K562 (cell line): Measurements from ENCODE around the gene F12. TPM values are rescaled to one million over a fixed set of nuclear protein-coding genes. Genes with fewer than 3 reads are reported as not detected.

Source experiments
- ASH1L ChIP-seq: fragments of 450-650 bp; IDR thresholded peaks from 2 replicates; pipeline ENCODE4 v1.6.1; 2018; ENCODE audit warnings: borderline replicate concordance, mild to moderate bottlenecking, low read depth; ENCODE audit not compliant: partially characterized antibody
- ATF6 ChIP-seq: sonication (generic); formaldehyde crosslinking; IDR thresholded peaks from 2 replicates; pipeline ENCODE4 v1.4.0; 2020; ENCODE audit warnings: mild to moderate bottlenecking, missing genetic modification reagents
- CAMTA2 ChIP-seq: fragments of 250-450 bp; sonication (Bioruptor Pico); conservative IDR thresholded peaks from 2 replicates; pipeline ENCODE4 v1.5.1; 2022
- E2F3 ChIP-seq: fragments of 250-450 bp; sonication (Bioruptor Pico); IDR thresholded peaks from 2 replicates; pipeline ENCODE4 v1.4.0; 2020; ENCODE audit warnings: mild to moderate bottlenecking
- FOXM1 ChIP-seq, 2 experiments: fragments of 450-650 bp in 1 of 2; sonication (generic) in 1 of 2; formaldehyde crosslinking in 1 of 2; IDR thresholded peaks; 2 replicates each; pipeline versions ENCODE4 v1.6.1 to v1.9.0; 2017 to 2022; ENCODE audit warnings: low read depth in 2 of 2, mild to moderate bottlenecking in 2 of 2, missing genetic modification reagents in 1 of 2, moderate library complexity in 1 of 2
- GTF2E2 ChIP-seq: fragments of 200-800 bp; sonication (Bioruptor generic); IDR thresholded peaks from 2 replicates; pipeline ENCODE4 v1.6.1; 2016; ENCODE audit warnings: missing genetic modification characterization, missing compliant biosample characterization
- HDAC2 ChIP-seq: fragments of 450-650 bp; IDR thresholded peaks from 2 replicates; pipeline ENCODE4 v1.6.1; 2016; ENCODE audit warnings: mild to moderate bottlenecking
- NFATC3 ChIP-seq: fragments of 450-650 bp; IDR thresholded peaks from 2 replicates; pipeline ENCODE4 v1.6.1; 2017; ENCODE audit warnings: mild to moderate bottlenecking
- PML ChIP-seq: IDR thresholded peaks from 2 replicates; pipeline ENCODE4 v1.6.1; 2012; ENCODE audit warnings: low read length, inconsistent platforms
- PPARD ChIP-seq: fragments of 250-450 bp; sonication (Bioruptor Pico); IDR thresholded peaks from 2 replicates; pipeline ENCODE4 v1.8.0; 2022; ENCODE audit warnings: inconsistent platforms, mild to moderate bottlenecking, moderate library complexity
- SMAD4 ChIP-seq: fragments of 250-450 bp; sonication (Bioruptor Pico); conservative IDR thresholded peaks from 2 replicates; pipeline ENCODE4 v1.8.0; 2021; ENCODE audit warnings: inconsistent platforms, mild to moderate bottlenecking, moderate library complexity
- SMARCA4 ChIP-seq: fragments of 450-650 bp; IDR thresholded peaks from 2 replicates; pipeline ENCODE4 v1.6.1; 2016
- SMARCC2 ChIP-seq: fragments of 450-650 bp; IDR thresholded peaks from 2 replicates; pipeline ENCODE4 v1.6.1; 2017; ENCODE audit warnings: antibody characterized with exemption, moderate library complexity, mild to moderate bottlenecking, low read depth
- SRF ChIP-seq, 2 experiments: fragments of 250-450, 450-650 bp in 1 of 2; sonication (Bioruptor Pico) in 1 of 2; sonication (generic) in 1 of 2; formaldehyde crosslinking; IDR thresholded peaks; 2 replicates each; pipeline versions ENCODE4 v1.5.0 to v1.5.1; 2020 to 2022; ENCODE audit warnings: mild to moderate bottlenecking in 1 of 2, missing genetic modification reagents in 1 of 2
- TAF9B ChIP-seq: fragments of 450-650 bp; IDR thresholded peaks from 2 replicates; pipeline ENCODE4 v1.6.1; 2018; ENCODE audit warnings: mild to moderate bottlenecking; ENCODE audit not compliant: partially characterized antibody
- ZHX1 ChIP-seq: fragments of 150-350 bp; conservative IDR thresholded peaks from 2 replicates; pipeline ENCODE4 v1.6.1; 2014; ENCODE audit warnings: low read length
- ZNF347 ChIP-seq: fragments of 450-650 bp; formaldehyde crosslinking; IDR thresholded peaks from 2 replicates; pipeline ENCODE4 v1.4.0; 2020; ENCODE audit warnings: low read depth, mild to moderate bottlenecking, moderate library complexity
- ZNF354B ChIP-seq: fragments of 250-450 bp; sonication (Bioruptor Pico); IDR thresholded peaks from 2 replicates; pipeline ENCODE4 v1.4.0; 2020
- ZNF449 ChIP-seq: fragments of 250-450 bp; sonication (Bioruptor Pico); IDR thresholded peaks from 2 replicates; pipeline ENCODE4 v1.8.0; 2022; ENCODE audit warnings: moderate library complexity, mild to moderate bottlenecking, inconsistent platforms
- ZNF512 ChIP-seq: IDR thresholded peaks from 2 replicates; pipeline ENCODE4 v1.6.1; 2016; ENCODE audit warnings: missing genetic modification characterization, missing compliant biosample characterization
- polyA plus RNA-seq, 8 experiments: library from polyadenylated mRNA; depleted of rRNA in 4 of 8; stranded (reverse) in 5 of 8; unstranded in 3 of 8; fragments of >200 nt; fragmentation: Nextera tagmentation in 2 of 8; fragmentation: Illumina TruSeq in 1 of 8; extraction: Ambion mirVana in 2 of 8; extraction: Trizol in 1 of 8; gene quantifications; 2 replicates each; pipeline versions ENCODE4 v1.2.1 to v1.2.3, GENCODE V29; 2011 to 2014; ENCODE audit warnings: inconsistent platforms in 1 of 8, missing spikeins in 1 of 8
- total RNA-seq, 7 experiments: library from RNA; depleted of rRNA in 6 of 7; stranded (reverse); fragments of >200 nt in 6 of 7; fragmentation: Illumina TruSeq in 2 of 7; extraction: Trizol in 2 of 7; gene quantifications; 2 replicates each; pipeline versions ENCODE4 v1.2.1 to v1.2.3, GENCODE V29; 2011 to 2021; ENCODE audit warnings: low replicate concordance in 1 of 7

Gene F12
- total and polyA plus RNA-seq, 9 of the 15 experiments (the other 6 are each of a cell fraction or from before 2014, with no cell fraction given): 0.59 to 18.3 (median 3.6) TPM

GRCh38 chr5:177455661-177456590, 46.6 kb upstream of the F12 start (continued):
- TF ChIP-seq ATF6 (CRISPR knock-in tag): no peak
- TF ChIP-seq HDAC2: no peak
- 0 out of 2 replicates have a peak, but pooled peaks have one; percentile 47 for TF ChIP-seq ZHX1
- no peak for TF ChIP-seq SRF (CRISPR knock-in tag; IDR thresholded peaks at IDR 0.05)
- no peak for TF ChIP-seq ZNF347
- no peak for TF ChIP-seq FOXM1 (IDR thresholded peaks at IDR 0.05; ENCODE audit: low read depth)
- TF ChIP-seq FOXM1 (CRISPR knock-in tag; IDR thresholded peaks at IDR 0.05; ENCODE audit: low read depth): no peak; the same call in 1 of the 2 replicates
- no peak for TF ChIP-seq ZNF449 (CRISPR knock-in tag)
- TF ChIP-seq GTF2E2 (tag): no peak
- TF ChIP-seq E2F3 (CRISPR knock-in tag): no peak
- no peak for TF ChIP-seq ZNF512 (tag)
- TF ChIP-seq PML: no peak
- no peak for TF ChIP-seq SMAD4 (CRISPR knock-in tag)
- no peak for TF ChIP-seq ASH1L
- TF ChIP-seq CAMTA2: no peak
- no peak for TF ChIP-seq TAF9B
- TF ChIP-seq SMARCC2: no peak
- TF ChIP-seq ZNF354B (CRISPR knock-in tag): no peak
- TF ChIP-seq PPARD (CRISPR knock-in tag): no peak
- TF ChIP-seq NFATC3: no peak
- no peak for TF ChIP-seq SMARCA4
